Activated CD8-positive, alpha-beta memory T cell treated with anti-CD3 and anti-CD28 coated beads, Interleukin-2, amount 50 U/mL, for 48 hours (primary cell): Measurements from ENCODE around the gene SCN2B.

Experiments used
- DNase-seq: peaks from one replicate; pipeline ENCODE4 v3.0.0-alpha.2; 2020

The SCN2B gene

GRCh38 chr11:118175993-118176777, at the start of gene SCN2B:
SCN2B (minus strand) TSS chr11:118176639; CDS start chr11:118176431, 208 bp downstream.
- no peak for DNase-seq

- peak; percentile 73 for DNase-seq
Observed at GRCh38 chr11:118224511-118225188, 48.2 kb upstream of the SCN2B start, which contains the start of gene JAML. JAML (minus strand) TSS chr11:118225011; CDS start chr11:118214866, 10,145 bp downstream.

GRCh38 chr11:118223992-118224391, 47.6 kb upstream of the SCN2B start:
- DNase-seq, result no peak

- no peak for DNase-seq
Observed at GRCh38 chr11:118223570-118223969, 47.1 kb upstream of the SCN2B start.

GRCh38 chr11:118222437-118222836, 46.0 kb upstream of the SCN2B start:
- DNase-seq, result no peak

- DNase-seq, result no peak
Observed at GRCh38 chr11:118221419-118221818, 45.0 kb upstream of the SCN2B start.

- DNase-seq, result no peak
Observed at GRCh38 chr11:118219732-118220131, 43.3 kb upstream of the SCN2B start.

- DNase-seq, result no peak
Observed at GRCh38 chr11:118219244-118219643, 42.8 kb upstream of the SCN2B start.

GRCh38 chr11:118217575-118217974, 41.1 kb upstream of the SCN2B start:
- no peak for DNase-seq

GRCh38 chr11:118216621-118217481, 40.4 kb upstream of the SCN2B start:
- DNase-seq, result no peak

- DNase-seq, result no peak
Observed at GRCh38 chr11:118215765-118216164, 39.3 kb upstream of the SCN2B start.

- no peak for DNase-seq
Observed at GRCh38 chr11:118215262-118215661, 38.8 kb upstream of the SCN2B start.

GRCh38 chr11:118214210-118214914, 37.9 kb upstream of the SCN2B start:
- no peak for DNase-seq

GRCh38 chr11:118213781-118214180, 37.3 kb upstream of the SCN2B start:
- DNase-seq, result no peak

- no peak for DNase-seq
Observed at GRCh38 chr11:118213201-118213600, 36.8 kb upstream of the SCN2B start.

- DNase-seq, result no peak
Observed at GRCh38 chr11:118212781-118213191, 36.3 kb upstream of the SCN2B start.

- no peak for DNase-seq
Observed at GRCh38 chr11:118212131-118212725, 35.8 kb upstream of the SCN2B start.

GRCh38 chr11:118211006-118211405, 34.6 kb upstream of the SCN2B start:
- no peak for DNase-seq

GRCh38 chr11:118210323-118210722, 33.9 kb upstream of the SCN2B start:
- DNase-seq, result no peak

GRCh38 chr11:118209033-118209432, 32.6 kb upstream of the SCN2B start:
- no peak for DNase-seq

GRCh38 chr11:118207079-118207478, 30.6 kb upstream of the SCN2B start:
- DNase-seq, result no peak

GRCh38 chr11:118206391-118207031, 30.1 kb upstream of the SCN2B start:
- DNase-seq, result no peak
